ENCODE measurements around the gene DTYMK.

Gene DTYMK

DNA sequence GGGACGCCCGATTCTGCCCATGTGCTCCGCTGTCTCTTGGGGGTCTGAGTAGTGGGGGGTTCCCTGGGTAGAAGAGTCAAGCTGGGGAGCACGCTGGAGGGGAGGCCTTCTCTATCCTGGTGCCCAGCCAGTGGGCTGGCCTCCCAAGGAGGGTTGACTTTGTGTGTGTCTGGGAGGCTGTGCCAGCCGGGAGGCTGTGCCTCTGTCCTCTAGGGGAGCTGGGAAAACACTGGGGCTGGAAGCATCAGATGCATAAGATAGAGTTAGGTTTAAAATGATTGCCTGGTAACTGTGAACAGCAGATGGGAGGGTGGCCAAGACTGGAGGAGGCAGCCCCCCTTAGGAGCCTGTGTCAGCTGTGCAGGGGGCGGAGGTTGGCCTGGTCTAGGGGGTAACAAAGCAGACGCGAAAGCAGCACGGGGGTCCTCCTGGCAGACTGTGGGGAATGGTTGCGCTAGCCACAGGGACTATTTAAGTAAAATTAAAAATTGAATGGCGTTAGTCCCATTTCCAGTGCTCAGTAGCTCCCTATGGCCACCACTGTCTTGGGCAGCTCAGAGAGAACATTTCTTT is 16.5 kb upstream of the DTYMK start:
- peak; percentile 17 for DNase-seq

DNA sequence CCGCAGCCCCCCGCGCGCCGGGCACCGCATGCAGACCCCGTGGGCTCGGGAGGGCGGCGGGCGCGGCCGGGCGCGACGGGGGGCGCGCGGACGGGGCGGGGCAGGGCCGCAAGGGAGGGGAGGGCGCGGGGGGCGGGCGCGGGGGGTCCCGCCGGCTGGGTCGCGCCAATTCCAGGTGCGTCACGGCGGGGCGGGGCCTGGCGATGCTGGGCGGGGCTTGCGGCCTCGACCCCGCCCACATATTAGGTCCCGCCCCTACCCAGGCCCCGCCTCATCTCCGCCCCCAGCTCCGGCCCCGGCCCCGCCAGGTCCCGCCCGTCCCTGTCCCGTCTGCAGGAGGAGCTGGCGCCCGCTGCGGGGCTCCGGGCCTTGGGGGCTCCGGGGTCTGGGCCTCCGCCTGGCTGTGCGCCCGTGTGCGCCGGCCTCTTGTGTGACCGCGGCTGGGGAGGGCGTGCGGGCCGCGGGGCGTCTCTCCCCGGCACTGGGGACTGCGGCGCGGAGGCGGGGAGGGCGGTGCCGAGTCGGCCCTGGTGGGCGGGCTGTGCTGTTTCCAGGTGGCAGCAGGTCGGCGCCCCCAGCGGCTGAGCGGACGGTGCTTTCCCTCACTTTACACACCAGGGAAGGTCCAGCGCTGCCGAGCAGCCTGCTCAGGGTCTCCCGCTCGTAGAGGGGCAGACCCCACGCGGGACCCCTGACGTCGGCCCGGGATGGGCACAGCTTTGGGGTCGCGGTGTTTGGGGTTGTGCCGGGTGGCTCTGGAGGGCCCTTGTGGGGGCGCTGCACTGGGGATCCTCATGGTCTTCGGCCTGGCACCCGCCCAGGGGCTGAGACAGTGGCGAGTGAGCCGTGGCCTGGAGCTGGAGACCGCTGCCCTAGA is 15.8 kb upstream of the DTYMK start:
- peak; percentile 51 for DNase-seq

DNA sequence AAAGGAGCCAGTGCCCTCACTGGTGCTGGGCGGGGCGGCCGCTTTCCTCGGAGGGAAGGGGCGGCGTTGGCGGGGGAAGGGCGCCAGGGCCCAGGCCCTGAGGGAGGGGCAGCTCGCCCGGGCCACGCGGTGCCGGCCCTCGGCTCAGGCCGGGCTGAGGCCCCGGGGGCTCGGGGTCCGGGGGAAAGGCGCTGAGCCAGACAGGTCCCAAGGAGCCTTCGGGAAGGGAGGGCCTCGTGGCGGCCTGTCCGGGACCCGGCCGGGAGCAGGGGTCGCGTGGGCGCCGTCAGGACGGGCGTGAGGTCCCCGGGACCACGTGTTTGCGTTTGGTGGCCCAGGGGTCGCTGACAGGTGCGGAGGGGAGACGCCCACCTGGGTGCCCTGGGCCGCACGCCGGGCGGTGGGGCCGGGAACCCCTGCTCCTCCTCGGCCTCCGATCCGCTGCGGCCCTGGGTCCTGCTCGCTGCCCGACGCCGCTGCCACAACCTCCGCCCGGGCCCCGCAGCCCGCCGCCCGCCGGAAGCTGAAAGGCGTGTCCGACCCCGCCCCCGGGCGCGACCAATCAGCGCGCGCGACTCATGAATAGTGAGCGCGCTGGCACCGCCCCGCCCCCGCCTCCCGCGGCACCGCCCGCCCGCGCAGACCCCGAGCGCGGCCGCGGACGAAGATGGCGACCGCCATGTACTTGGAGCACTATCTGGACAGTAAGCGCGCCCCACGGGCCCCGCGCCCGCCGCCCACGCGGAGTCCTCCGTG is 15.0 kb upstream of the DTYMK start, which contains the start of gene ING5:
ING5 (plus strand) TSS at position 641 of the 756 bp plus-strand sequence; CDS start at position 668, 27 bp downstream.
- DNase-seq = peak; percentile 87

GRCh38 chr2:241701149-241701398 is 14.5 kb upstream of the DTYMK start:
- peak; percentile 92 for DNase-seq

DNA sequence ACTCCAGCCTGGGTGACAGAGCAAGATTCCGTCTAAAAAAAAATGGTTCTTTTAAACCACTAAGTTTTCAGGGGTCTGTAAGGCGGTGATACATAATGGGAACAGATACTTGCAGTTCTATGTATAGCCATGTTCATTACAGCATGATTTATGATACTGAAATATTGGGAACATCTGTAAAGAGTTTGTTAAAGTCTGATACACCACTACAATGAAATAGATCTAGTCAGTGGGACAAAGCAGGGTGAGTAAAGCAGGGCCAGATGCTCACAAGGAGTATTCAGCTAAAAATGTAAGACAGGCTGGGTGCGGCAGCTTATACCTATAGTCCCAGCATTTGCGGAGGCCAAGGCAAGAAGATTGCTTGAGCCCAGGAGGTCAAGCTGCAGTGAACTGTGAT is 9.0 kb upstream of the DTYMK start:
- DNase-seq = no peak

DNA sequence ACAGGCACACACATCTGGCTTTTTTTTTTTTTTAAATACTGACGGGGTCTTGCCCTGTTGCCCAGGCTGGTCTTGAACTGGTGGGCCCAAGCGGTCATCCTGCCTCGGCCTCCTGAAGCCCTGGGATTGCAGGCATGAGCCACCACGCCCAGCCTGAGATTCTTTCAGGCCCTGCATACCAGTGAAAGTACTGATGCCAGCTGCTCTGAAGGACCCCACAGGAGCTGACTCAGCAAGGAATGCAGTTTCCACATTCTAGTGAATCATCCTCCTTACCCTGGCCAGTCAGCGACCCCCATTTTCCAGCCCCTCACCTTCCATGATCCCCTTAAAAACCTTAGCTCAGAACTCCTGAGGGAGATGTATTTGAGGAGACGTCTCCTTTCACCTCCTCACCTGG is 5.8 kb upstream of the DTYMK start:
- no peak for DNase-seq

GRCh38 chr2:241690202-241690717 is 3.6 kb upstream of the DTYMK start:
- DNase-seq = no peak

DNA sequence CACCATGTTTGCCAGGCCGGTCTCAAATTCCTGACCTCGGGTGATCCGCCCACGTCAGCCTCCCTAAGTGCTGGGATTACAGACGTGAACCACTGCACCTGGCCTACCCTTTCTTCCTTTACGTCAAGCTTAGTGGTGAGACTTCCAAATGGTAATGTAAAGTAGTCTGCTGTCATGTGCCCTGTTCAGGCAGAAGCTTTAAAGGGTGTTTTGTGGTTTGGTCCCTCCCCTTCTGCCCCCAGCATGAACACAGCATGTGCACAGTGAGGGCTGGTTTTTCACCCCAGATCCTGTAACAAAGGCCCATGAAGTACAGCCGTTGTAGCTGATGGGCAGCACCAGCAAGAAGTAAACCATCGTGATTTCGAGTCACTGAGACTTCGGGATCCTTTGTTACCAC is 2.7 kb upstream of the DTYMK start:
- DNase-seq = no peak

DNA sequence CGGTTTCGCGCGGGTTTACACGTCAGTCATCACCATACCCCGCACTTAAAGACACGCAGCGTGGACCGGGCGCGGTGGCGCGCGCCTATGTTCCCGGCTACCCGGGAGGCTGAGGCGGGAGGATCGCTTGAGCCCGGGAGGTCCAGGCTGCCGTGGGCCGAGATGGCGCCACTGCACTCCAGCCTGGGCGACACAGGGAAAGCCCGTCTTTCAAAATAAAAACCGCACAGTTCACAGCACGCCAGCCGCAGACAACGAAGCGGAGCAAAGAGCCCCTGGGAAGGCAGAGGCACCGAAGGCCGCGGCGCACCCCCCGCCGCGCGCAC is 328 bp downstream of the DTYMK start:
- no peak for DNase-seq

DNA sequence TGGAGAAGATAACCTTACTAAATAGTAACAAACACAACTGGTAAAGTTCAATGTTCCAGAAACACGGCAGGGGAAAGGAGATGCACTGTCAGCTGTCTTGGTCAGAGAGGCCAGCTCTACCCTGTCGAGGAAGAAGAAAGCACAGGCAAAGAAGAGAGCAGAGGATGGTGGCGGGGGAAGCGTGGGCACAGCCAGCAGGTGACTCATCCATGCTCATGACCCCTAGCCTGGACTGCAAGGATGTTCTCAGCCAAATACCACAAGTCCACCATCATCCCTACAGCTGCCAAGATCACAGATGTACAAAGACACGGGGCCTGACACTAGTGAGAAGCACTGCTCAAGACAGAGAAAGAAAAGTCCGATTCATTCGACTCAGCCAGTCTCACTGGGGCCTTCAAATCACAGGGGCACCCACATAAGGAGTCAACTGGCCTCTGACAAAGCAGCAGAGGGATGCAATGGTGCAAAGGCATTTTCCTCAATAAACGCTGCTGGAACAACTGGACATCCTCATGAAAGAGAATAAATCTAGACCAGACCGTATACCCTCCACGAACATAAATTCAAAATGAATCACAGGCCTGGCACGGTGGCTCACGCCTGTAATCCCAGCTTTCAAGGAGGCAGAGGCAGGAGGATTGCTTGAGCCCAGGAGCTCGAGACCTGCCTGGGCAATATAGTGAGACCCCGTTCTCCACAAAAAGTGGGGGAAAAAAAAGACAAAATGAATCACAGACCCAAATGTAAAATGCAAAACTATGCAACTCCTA is 5.6 kb downstream of the DTYMK start:
- DNase-seq = no peak

- DNase-seq = no peak
Observed at GRCh38 chr2:241680044-241680443, 6.6 kb downstream of the DTYMK start.

- DNase-seq = no peak
Observed at GRCh38 chr2:241678784-241679540, 7.7 kb downstream of the DTYMK start.

DNA sequence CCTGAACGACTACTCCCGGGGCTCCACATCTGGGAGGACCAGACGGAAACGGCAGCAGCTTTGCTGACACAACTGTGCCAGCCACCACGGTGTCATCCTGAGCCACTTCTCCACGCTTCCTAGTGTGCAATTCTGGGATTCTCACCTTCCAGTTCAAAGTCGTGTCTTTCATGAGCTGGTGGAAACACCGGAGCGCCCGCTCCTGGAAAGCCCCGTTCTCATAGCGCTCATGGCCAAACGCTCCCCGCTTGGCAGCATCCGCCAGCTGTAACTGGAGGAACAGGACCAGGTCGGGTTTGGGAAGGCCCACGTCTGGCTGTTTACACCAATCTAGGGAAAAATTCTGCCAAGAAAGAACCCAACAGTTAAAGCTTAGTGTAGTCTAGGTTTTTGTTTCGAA is 8.3 kb downstream of the DTYMK start:
- no peak for DNase-seq

DNA sequence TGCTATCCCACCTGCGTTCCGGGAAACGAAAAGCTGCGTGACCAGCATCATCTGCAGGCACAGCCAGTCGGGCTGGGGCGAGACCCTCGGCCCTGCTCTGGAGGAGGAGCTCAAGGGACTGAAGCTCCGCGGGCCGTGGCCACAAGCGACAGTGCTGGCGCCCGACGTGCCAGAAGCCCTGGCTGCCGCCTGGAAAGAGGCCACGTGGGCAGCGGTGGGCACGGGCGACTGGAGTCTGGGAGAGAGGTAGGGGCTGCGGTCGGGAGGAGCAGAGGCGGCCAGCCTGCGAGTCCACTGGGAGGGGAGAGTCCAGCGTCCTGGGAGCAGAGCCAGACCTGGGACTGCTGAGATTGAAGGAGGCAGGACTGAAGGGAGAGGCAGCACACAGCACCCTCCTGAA is 9.2 kb downstream of the DTYMK start:
- no peak for DNase-seq

DNA sequence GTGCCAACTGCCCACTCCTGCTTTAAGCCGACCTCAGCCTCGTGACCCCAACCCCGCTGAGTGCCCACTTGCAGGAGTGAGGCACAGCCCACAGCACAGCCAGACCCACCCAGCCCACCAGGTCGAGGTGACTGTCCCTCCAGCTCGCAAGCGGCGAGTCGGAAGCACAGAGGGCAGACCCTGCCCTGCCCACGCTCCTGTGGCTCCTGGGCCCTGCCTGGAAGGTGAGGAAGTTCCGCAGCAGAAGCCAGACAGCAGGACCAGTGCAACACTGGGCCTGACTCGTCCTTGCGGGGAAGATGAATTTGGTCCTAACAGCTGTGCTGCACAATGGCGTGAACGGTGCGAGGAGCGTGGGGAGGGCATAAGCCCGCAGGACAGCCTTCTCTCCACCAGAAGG is 9.9 kb downstream of the DTYMK start:
- DNase-seq = no peak

DNA sequence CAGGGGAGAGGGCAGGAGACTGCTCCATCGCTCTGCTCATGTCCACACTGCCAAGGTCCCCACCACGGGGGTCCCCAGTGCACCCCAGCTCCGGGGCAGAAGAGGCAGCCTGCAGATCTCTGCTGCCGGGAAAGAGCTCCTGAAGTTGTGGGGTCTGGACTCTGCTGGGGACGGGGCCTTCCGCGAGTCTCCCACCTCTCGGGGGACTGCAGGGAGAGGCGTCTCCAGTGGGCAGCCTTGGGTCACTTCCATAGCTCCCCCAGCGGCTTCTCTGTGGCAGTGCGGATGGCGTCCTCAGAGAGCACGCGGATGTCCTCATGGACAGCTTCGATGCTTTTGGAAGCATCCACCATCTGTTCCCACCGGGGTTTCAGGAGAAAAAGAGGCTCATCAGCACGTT is 10.7 kb downstream of the DTYMK start:
- DNase-seq = no peak

GRCh38 chr2:241673797-241674725 is 12.6 kb downstream of the DTYMK start:
- no peak for DNase-seq

GRCh38 chr2:241673189-241673663 is 13.4 kb downstream of the DTYMK start:
- DNase-seq = no peak

DNA sequence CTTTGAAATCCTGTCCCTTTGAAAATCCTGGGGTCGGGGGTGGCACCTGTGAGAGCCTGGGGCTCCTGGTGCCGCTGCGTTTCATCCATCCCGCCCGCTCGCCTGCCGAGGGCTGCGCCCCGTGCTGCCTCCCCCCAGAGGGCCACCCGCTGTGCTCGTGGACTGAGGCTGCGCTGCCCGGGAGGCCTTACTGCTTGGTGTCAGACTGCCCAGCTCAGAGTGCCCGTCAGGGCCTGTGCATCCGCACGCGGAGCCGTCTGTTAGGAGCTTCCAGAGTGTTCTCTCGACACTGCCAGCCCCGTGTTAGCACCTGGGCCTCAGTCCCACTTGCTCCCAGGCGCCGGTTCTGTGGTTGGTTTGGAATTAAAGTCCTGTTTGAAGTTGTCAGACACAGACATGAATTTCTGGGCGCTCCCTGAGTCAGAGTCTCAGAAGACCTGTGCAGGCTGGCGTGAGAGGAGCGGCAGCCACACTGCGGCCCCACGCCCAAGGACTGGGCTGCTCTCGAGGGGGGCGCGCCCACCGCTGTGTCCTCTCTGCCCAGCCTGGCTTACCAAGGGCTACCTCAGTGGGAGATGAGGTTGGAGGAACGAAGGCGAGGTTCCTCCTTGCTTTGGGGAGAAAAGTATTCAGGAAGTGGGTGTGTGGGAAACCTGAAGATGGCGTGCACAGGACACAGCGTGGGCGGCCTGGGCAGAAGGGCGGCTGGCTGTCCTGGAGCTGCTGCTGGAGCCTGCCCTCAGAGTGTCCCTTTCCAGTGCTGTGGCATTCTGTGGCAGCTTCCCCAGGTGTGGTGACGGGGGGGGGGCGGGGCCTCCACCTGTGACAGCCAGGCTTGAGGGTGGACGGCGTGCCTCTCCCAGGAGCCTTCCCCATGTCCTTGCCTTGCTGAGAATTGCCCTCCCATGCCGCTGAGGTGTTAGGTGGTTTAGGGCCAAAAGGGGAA is 14.1 kb downstream of the DTYMK start:
- no peak for DNase-seq
